Measurements from ENCODE around the gene CHD1L.
"Not testable (repeated sequence)": the region's sequence is repeated elsewhere in the genome, so short reads cannot be mapped to it uniquely, and the experiment has no call there.

Gene CHD1L

DNA sequence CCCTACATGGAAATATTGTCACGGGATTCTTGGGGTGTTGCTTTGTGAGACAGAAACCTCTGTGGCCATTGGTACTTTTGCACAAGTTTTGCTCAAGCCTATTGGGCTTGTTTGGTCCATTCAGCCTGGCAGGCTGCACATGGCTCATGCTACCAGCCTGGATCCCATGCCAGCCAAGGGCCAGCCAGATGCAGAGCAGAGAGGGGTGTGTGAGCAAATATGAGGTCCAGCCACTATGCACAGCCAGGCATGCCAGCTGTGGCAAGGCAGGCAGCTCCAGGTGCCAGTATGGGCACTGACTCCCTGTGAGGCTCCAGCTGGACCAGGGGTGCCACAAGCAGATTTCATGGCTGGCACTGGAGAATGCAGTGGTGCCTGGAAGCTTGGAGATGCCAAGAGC, 6.7 kb upstream of the CHD1L start:
- no peak for DNase-seq

DNA sequence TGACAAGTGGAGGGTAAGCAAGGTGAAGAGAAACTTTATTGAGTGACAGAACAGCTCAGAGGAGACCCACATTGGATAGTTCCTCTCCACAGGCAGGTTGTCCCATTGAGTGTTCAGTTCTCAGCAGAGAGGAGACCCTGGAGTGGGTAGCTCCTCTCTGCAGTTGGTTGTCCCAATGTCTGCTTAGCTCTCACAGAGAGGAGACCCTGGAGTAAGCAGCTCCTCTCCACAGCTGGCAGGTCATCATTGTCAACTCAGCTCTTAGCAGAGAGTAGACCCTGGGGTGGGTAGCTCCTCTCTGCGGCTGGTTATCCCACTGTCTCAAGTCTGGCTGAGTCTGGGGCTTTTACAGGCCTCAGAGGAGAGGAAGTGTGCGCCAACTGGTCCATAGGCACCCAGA, 6.0 kb upstream of the CHD1L start:
- DNase-seq: no peak

DNA sequence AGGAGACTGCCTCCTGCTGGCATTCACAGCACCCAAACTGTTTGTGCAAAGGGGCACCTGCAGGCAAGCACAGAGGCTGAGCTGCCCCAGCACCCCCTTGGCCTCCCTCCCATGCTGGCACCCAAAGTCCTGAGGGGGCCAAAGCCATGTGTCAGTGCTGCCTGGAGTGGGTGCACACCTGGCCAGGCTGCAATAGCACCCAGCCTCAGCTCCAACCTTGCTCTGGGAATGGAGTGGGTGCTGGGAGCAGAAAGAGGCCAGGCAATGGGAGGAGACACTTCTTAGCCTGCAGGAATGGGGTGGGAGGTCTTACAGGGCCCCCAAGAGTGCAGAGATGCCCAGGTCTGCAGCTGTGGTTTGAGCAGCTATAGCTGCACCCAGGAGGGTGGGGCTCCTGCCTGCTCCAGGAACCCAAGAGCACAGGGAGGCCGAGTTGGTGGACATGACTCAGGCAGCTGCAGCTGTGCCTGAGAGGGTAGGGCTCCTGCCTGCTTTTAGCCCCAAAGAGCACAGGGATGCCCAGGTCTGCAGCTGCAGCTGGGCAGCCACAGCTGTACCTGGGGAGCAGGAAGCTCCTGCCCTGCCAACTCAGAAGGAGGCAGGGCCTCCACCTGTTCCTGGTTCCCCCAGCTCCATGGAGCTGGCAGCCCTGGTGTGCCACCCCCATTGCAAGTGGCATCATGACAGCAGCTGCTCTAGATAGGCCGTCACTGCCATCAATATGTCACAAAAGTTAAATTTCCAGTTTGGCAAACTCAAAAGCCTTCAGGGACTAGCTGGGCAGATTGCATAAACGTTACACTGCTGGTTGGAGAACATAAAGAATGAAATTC, 5.3 kb upstream of the CHD1L start:
- no peak for DNase-seq

DNA sequence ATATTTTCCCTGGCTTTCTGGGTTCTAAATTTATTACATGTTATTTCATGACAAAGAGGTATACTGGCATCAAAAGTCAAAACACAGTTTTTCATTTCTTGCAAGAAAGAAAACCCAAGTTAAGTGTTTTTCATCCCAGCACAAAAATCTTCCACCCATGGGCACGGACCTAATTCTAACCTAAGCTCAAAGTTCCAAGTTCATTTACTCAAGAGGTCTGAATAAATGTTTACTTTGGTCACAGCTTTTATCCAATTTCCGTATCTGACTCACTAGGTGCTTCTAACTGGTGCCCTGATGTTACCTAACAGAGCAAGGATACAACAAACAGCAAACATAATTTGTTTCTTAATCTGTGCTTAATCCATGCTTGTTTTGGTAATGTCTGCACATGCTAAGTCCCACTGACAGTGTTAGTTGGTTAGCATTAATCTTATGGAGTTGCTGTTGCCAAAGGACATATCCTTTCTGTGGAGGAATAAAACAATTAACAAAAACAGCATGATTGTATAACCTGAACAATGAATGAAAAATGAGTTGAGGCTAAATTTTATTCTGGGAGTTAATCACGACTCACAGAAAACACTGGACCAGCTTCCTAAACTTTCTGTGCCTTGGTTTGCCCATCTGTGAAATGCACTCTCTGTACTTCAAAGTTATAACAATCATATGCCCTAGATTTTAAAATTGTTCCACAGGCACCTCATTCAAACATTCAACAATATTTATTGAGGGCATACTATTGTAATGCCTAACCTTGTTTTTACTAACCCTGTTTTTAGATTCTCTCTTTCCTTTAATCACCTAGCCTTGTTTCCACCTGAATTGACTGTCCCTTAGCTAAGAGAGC, 4.2 kb upstream of the CHD1L start:
- no peak for DNase-seq

DNA sequence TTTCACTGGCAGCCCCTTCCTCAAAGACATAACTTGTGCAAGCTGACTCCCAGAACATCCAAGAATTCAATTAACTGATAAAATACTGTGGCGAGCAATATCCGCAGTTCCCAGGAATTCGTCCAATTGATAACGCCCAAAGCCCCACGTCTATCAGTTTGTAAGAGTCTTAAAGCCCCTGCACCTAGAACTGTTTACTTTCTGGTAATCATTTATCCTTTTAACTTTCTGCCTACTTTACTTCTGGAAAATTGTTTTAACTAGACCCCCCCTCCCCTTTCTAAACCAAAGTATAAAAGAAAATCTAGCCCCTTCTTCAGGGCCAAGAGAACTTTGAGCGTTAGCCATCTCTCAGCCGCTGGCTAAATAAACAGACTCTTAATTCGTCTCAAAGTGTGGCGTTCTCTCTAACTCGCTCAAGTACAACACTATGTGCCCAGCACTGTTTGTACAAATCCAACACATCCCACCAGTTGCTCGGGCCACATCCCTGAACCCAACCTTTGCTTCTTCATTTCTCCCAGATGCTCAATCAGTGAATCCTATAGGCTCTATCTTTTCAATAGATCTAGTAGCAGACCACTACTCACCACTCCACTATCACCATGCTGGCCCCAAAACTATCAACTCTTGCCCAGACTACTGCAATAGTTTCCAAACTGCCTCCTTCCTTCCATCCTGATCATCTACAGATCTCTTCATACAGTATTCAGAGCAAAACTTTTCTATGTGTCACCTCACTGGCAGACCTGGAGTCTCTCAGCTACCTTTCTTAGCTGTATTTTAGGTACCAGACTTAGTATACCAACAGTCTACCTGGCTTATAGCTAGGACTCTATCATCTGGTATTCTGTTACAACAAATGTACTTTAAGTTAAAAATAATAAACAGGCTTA, 3.3 kb upstream of the CHD1L start:
- no peak for DNase-seq

- DNase-seq: not testable (repeated sequence)
Measured at GRCh38 chr1:147240131-147240721, 2.3 kb upstream of the CHD1L start.

DNA sequence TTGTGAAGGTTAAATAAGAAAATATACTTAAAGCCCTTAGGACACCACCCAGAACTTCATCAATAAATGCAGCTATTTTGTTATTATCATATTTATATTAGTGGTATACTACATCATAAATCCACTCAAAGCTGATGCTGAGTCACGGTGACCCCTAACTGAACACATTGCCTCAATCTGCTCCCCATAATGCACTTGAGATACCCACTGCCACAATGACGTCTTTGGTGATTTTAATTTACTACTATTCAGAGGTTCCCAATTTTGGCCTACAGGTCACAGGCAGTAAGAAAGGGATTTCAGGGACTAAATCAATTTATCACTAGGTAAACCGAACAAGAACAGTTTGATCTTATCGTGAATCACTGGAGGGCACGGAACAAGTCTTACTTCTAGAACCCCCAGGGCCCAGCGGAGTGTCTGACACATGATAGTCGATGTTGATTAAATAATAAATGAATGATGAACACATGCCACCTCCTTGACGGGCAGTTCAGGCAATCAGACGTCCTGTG, 493 bp upstream of the CHD1L start:
- no peak for DNase-seq

DNA sequence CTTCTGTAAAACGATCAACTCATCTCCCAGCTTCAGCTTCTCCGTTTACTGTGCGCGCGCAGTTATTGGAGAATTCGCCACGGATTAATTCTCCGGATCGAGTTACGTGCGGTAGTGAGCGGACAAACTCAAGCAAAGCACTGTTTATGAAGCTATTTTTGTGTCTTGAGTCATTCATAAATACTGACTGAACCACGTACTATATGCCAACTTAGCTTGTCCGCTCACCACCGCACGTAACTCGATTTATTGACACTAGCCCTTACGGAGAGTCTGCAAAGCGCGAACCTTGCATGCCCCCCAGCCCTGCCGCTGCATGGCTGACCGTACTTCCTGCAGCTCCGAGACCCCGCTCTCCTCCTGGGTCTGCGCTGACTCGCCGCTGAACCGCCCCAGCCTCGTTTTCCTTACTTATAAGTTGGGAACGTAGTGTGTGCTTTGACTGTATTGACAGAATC, 773 bp downstream of the CHD1L start:
- no peak for DNase-seq

DNA sequence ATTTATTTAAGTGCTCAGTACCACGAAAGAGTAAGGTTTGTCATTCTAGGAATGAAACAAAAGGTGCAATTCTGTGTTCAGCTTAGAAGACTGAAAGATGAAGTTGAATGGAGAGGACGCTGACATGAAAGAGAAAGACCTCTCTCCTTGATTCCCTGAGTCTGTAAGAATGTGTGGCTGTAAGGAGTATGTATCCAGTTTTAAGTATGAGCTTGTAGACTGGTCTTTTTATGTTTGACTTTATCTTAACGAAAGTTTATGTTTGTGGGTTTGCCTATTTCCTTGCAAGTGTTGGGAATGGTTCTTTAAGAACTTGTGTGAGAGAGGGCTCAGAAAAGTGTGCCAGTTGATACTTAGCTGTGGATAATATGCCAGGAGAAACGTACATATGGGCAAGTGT, 1.4 kb downstream of the CHD1L start:
- no peak for DNase-seq

DNA sequence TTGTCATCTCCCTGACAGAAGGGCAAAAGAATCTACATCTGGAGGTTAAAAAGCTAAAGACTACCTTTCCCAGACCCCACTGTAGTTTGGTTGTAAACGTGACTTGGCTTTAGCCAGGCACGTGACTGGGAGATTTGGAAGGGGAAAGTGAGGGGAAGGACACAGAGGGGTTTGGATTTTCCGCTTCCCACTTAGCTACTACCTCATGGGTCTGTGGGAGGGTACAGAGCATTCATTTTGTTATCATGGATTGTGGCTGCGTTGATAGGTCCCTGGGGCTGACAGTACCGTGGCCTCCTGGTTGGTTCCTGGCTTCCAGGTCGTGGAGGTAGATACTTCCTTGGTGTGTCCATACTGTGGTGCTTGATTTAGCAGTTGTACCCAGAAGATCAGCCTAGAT, 2.6 kb downstream of the CHD1L start:
- DNase-seq: no peak

DNA sequence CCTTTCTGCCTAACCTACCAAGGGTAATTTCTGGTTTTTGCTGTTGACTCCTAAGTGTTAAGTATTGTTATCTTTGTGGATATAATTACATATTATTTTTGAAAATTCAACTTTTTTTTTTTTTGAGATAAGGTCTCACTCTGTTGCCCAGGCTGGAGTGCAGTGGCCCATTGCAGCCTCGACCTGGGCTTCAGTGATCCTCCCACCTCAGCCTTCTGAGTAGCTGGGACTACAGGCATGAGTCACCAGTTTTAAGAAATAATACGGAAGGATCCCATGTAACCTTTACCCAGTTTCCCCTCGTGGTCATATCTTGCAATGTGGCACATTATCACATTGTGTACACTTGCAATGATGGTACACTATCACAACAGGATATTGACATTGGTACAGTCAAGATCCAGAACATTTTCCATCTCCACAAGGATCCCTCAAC, 3.1 kb downstream of the CHD1L start:
- no peak for DNase-seq

GRCh38 chr1:147246044-147246690, 3.7 kb downstream of the CHD1L start:
- DNase-seq: no peak

DNA sequence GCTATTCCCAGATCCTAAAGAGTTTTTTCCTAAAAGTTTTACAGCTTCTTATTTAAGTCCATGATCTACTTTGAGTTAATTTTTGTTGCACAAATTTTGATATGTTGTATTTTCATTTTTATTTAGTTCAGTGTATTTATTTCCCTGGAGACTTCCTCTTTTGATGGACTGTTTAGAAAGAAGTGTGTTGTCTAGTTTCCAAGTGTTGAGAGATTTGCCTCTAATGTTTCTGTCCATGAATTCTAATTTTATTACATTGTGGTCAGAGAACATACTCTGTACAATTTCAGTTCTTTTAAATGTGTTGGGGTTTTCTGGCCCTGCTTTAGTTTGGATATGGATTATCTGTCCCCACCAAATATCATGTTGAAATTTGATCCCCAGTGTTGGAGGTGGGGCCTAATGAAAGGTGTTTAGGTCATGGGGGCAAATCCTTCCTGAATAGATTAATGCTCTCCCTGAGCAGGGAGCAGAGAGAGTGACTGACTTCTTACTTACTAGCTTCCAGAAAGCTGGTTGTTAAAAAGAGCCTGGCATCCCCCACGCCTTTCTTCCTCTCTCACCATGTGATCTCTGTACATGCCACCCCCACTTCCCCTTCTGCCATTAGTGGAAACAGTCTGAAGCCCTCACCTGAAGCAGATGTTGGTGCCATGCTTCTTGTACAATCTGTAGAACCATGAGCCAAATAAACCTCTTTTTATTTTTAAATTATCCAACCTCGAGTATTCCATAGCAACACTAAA, 4.6 kb downstream of the CHD1L start:
- DNase-seq: no peak

- DNase-seq: no peak
Measured at GRCh38 chr1:147247656-147248238, 5.3 kb downstream of the CHD1L start.

DNA sequence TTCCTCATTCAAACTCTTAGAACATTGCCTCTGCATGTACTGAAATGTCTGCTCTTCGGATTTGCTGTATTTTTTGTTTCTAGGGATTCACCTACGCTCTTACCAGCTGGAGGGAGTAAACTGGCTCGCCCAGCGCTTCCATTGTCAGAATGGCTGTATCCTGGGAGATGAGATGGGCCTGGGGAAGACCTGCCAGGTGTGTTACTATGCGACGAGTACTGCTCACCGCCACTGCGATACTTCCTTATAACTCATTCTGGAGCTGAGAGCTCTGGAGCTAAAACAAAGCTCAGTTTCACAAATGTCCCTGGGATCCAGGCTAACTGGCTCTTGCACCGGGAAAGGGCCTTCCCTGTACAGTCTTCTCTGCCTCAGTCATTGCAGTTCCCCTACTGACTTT, 10.1 kb downstream of the CHD1L start:
- no peak for DNase-seq

- no peak for DNase-seq
Measured at GRCh38 chr1:147260956-147261355, 18.5 kb downstream of the CHD1L start.

GRCh38 chr1:147264158-147264768, 21.8 kb downstream of the CHD1L start:
- no peak for DNase-seq

GRCh38 chr1:147266381-147266780, 23.9 kb downstream of the CHD1L start:
- DNase-seq: no peak

- DNase-seq: no peak
Measured at GRCh38 chr1:147267711-147268110, 25.2 kb downstream of the CHD1L start.

- no peak for DNase-seq
Measured at GRCh38 chr1:147270721-147271120, 28.2 kb downstream of the CHD1L start.

Measured in NCI-H2107 (cell line).